ENCODE measurements around the gene RPP30.

The RPP30 gene

GRCh38 chr10:90927293-90927692 is 55.5 kb downstream of the RPP30 start:
- Histone ChIP-seq H3K79me2 (ENCODE audit: insufficient read depth, low read length) (no peaks in the 10 kb centered on the region), H2AFZ (ENCODE audit: low read length) (no peak overlapping the region), H3K36me3 (ENCODE audit: insufficient read depth, low read length) (no peaks in the 10 kb centered on the region), H3K9me3 (ENCODE audit: low read length) (no peaks in the 10 kb centered on the region), H4K20me1 (ENCODE audit: insufficient read depth, low read length) (no peaks in the 10 kb centered on the region), H3K4me1 (ENCODE audit: insufficient read depth, low read length, severe bottlenecking) (no peaks in the 10 kb centered on the region), H3K27me3 (ENCODE audit: insufficient read depth, low read length) (no peaks in the 10 kb centered on the region), H3K9ac (ENCODE audit: low read length) (no peak overlapping the region), H3K4me2 (ENCODE audit: low read length) (no peak overlapping the region), H3F3A (ENCODE audit: insufficient read depth, low read length) (no peaks in the 10 kb centered on the region), H3K4me3 (ENCODE audit: low read depth, low read length, poor library complexity, severe bottlenecking) (no peak overlapping the region), H3K27ac (ENCODE audit: low read depth, low read length, poor library complexity, severe bottlenecking) (no peak overlapping the region), H3K9me2 (ENCODE audit: low read depth, low read length) (no peaks in the 10 kb centered on the region)
- TF ChIP-seq EZH2 (IDR thresholded peaks at IDR 0.05; ENCODE audit: borderline replicate concordance, low read length) (no peak), CTCF (IDR thresholded peaks at IDR 0.05; ENCODE audit: low read length) (no peak)

DNA sequence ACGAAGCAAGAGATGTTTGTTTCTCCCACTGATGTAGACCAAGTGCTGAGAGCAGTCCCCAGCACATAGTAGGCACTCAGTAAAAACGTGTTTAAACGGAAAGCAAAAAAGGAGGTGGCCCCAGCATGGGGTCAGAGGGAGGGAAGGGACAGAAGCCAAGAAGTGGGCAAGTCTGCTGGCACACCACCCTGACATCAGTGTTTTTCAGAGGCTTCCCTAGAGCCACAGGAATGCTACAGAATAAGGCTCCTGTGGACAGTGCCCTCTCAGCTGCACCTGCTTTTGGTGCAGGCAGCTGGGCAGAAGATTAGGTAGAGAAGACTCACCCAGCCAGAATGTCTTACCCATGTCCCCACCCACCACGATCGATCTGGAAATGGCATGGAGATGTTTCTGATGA is 57.4 kb downstream of the RPP30 start:
- no peak overlapping the region for H3K4me3 ChIP-seq (ENCODE audit: low read depth, low read length, poor library complexity, severe bottlenecking)
- no peaks in the 10 kb centered on the region for H3K36me3 ChIP-seq (ENCODE audit: insufficient read depth, low read length)
- H3K27me3 ChIP-seq (ENCODE audit: insufficient read depth, low read length) = no peaks in the 10 kb centered on the region
- H3F3A ChIP-seq (ENCODE audit: insufficient read depth, low read length) = no peaks in the 10 kb centered on the region
- no peaks in the 10 kb centered on the region for H3K9me2 ChIP-seq (ENCODE audit: low read depth, low read length)
- H3K4me1 ChIP-seq (ENCODE audit: insufficient read depth, low read length, severe bottlenecking) = no peaks in the 10 kb centered on the region
- no peaks in the 10 kb centered on the region for H3K79me2 ChIP-seq (ENCODE audit: insufficient read depth, low read length)
- no peaks in the 10 kb centered on the region for H3K9me3 ChIP-seq (ENCODE audit: low read length)
- no peak overlapping the region for H3K9ac ChIP-seq (ENCODE audit: low read length)
- H3K27ac ChIP-seq (ENCODE audit: low read depth, low read length, poor library complexity, severe bottlenecking) = no peak overlapping the region
- H3K4me2 ChIP-seq (ENCODE audit: low read length) = no peak overlapping the region
- H4K20me1 ChIP-seq (ENCODE audit: insufficient read depth, low read length) = no peaks in the 10 kb centered on the region
- no peak overlapping the region for H2AFZ ChIP-seq (ENCODE audit: low read length)
- no peak for TF ChIP-seq EZH2 (IDR thresholded peaks at IDR 0.05; ENCODE audit: borderline replicate concordance, low read length)
- TF ChIP-seq CTCF (IDR thresholded peaks at IDR 0.05; ENCODE audit: low read length) = no peak

- Histone ChIP-seq H3K27ac (ENCODE audit: low read depth, low read length, poor library complexity, severe bottlenecking) (no peak overlapping the region), H3F3A (ENCODE audit: insufficient read depth, low read length) (no peaks in the 10 kb centered on the region), H3K36me3 (ENCODE audit: insufficient read depth, low read length) (no peaks in the 10 kb centered on the region), H3K79me2 (ENCODE audit: insufficient read depth, low read length) (no peaks in the 10 kb centered on the region), H4K20me1 (ENCODE audit: insufficient read depth, low read length) (no peaks in the 10 kb centered on the region), H3K9ac (ENCODE audit: low read length) (no peak overlapping the region), H3K9me3 (ENCODE audit: low read length) (no peaks in the 10 kb centered on the region), H3K4me2 (ENCODE audit: low read length) (no peak overlapping the region), H3K27me3 (ENCODE audit: insufficient read depth, low read length) (no peaks in the 10 kb centered on the region), H2AFZ (ENCODE audit: low read length) (no peak overlapping the region), H3K4me1 (ENCODE audit: insufficient read depth, low read length, severe bottlenecking) (no peaks in the 10 kb centered on the region), H3K4me3 (ENCODE audit: low read depth, low read length, poor library complexity, severe bottlenecking) (no peak overlapping the region), H3K9me2 (ENCODE audit: low read depth, low read length) (no peaks in the 10 kb centered on the region)
- no peak for TF ChIP-seq EZH2 (IDR thresholded peaks at IDR 0.05; ENCODE audit: borderline replicate concordance, low read length)
- TF ChIP-seq CTCF (IDR thresholded peaks at IDR 0.05; ENCODE audit: low read length) = no peak
These were observed 58.5 kb downstream of the RPP30 start for GRCh38 chr10:90930070-90930837.
